CD14-positive monocyte (primary cell): ENCODE measurements around the gene RELL1. TPM values are rescaled to one million over a fixed set of nuclear protein-coding genes. Genes with fewer than 3 reads are reported as not detected.

ENCODE experiments used
- DNase-seq, 3 donors: peaks; one replicate each; pipeline ENCODE4 v3.0.0-alpha.2; 2011 to 2022
- H2AFZ ChIP-seq: 2 replicates; pipeline ENCODE4 v1.6.0; 2012; ENCODE audit warnings: mild to moderate bottlenecking, low read depth, low read length, inconsistent platforms; ENCODE audit not compliant: insufficient read depth, poor library complexity, severe bottlenecking
- H3K27ac ChIP-seq, 2 donors: 1 replicate in 1 of 2; 2 replicates in 1 of 2; pipeline ENCODE4 v1.5.1; 2012 to 2013; ENCODE audit warnings: low read length in 2 of 2, control low read depth in 1 of 2, inconsistent platforms in 1 of 2, low read depth in 1 of 2, mild to moderate bottlenecking in 1 of 2
- H3K27me3 ChIP-seq, 2 donors: one replicate each; pipeline versions ENCODE4 v1.6.0 to v1.6.1; 2011 to 2013; ENCODE audit warnings: low read length in 2 of 2; ENCODE audit not compliant: control insufficient read depth in 2 of 2, insufficient read depth in 2 of 2
- H3K36me3 ChIP-seq, 2 donors: replicated peaks in 1 of 2; 1 replicate in 1 of 2; 2 replicates in 1 of 2; pipeline versions ENCODE4 v1.5.1 to v1.6.1; 2012 to 2013; ENCODE audit warnings: low read length in 2 of 2, control low read depth in 1 of 2, inconsistent platforms in 1 of 2, mild to moderate bottlenecking in 1 of 2; ENCODE audit not compliant: insufficient read depth in 2 of 2, control insufficient read depth in 1 of 2
- H3K4me1 ChIP-seq, 2 donors: 1 replicate in 1 of 2; 2 replicates in 1 of 2; pipeline versions ENCODE4 v1.5.1 to v1.6.1; 2012 to 2013; ENCODE audit warnings: low read length in 2 of 2, control low read depth in 1 of 2, inconsistent platforms in 1 of 2, mild to moderate bottlenecking in 1 of 2, moderate library complexity in 1 of 2; ENCODE audit not compliant: insufficient read depth in 2 of 2, control insufficient read depth in 1 of 2
- H3K4me2 ChIP-seq: replicated peaks from 2 replicates; pipeline ENCODE3; 2012; ENCODE audit warnings: low read length, moderate library complexity, mild to moderate bottlenecking; ENCODE audit not compliant: poor library complexity, severe bottlenecking; ENCODE audit errors: extremely low read depth
- H3K4me3 ChIP-seq, 3 experiments: fragments of 200-600 bp in 1 of 3; sonication (generic) in 1 of 3; replicated peaks in 1 of 3; 1 replicate in 2 of 3; 2 replicates in 1 of 3; pipeline ENCODE4 v1.5.1; 2011 to 2013; ENCODE audit warnings: low read length in 3 of 3, mild to moderate bottlenecking in 3 of 3, control low read depth in 2 of 3, low read depth in 2 of 3, inconsistent platforms in 1 of 3, moderate library complexity in 1 of 3
- H3K79me2 ChIP-seq: 2 replicates; pipeline ENCODE4 v1.6.0; 2012; ENCODE audit warnings: mild to moderate bottlenecking, control low read depth, inconsistent platforms, low read length, moderate library complexity; ENCODE audit not compliant: insufficient read depth
- H3K9ac ChIP-seq: 2 replicates; pipeline ENCODE4 v1.6.0; 2017; ENCODE audit warnings: low read length, mild to moderate bottlenecking; ENCODE audit not compliant: insufficient read depth, poor library complexity, severe bottlenecking
- H3K9me3 ChIP-seq, 2 donors: replicated peaks in 1 of 2; 1 replicate in 1 of 2; 2 replicates in 1 of 2; pipeline versions ENCODE4 v1.5.1 to v1.6.1; 2012 to 2013; ENCODE audit warnings: low read length in 2 of 2, control low read depth in 1 of 2; ENCODE audit not compliant: control insufficient read depth in 1 of 2, insufficient read depth in 1 of 2
- H4K20me1 ChIP-seq: 2 replicates; pipeline ENCODE4 v1.6.0; 2012; ENCODE audit warnings: mild to moderate bottlenecking, low read length, control low read depth, moderate library complexity; ENCODE audit not compliant: insufficient read depth
- H3K27ac Mint-ChIP-seq, 7 donors: one replicate each; pipeline ENCODE4 v1.8.0; 2020; ENCODE audit warnings: mild to moderate bottlenecking in 7 of 7, mixed read lengths in 7 of 7, moderate library complexity in 6 of 7, inconsistent platforms in 2 of 7
- H3K27me3 Mint-ChIP-seq, 3 donors: one replicate each; pipeline ENCODE4 v1.8.0; 2021 to 2022; ENCODE audit warnings: low read depth in 3 of 3, mild to moderate bottlenecking in 3 of 3, mixed read lengths in 3 of 3, moderate library complexity in 3 of 3, inconsistent platforms in 1 of 3
- H3K36me3 Mint-ChIP-seq, 2 donors: one replicate each; pipeline ENCODE4 v1.8.0; 2020; ENCODE audit warnings: mixed read lengths in 2 of 2, inconsistent platforms in 1 of 2, mild to moderate bottlenecking in 1 of 2
- H3K4me1 Mint-ChIP-seq: one replicate; pipeline ENCODE4 v1.8.0; 2020; ENCODE audit warnings: mild to moderate bottlenecking, mixed read lengths
- H3K4me3 Mint-ChIP-seq, 2 donors: one replicate each; pipeline ENCODE4 v1.8.0; 2020; ENCODE audit warnings: mild to moderate bottlenecking in 2 of 2, mixed read lengths in 2 of 2, moderate library complexity in 1 of 2
- H3K9me3 Mint-ChIP-seq, 7 donors: one replicate each; pipeline ENCODE4 v1.8.0; 2020 to 2022; ENCODE audit warnings: mixed read lengths in 7 of 7, mild to moderate bottlenecking in 6 of 7, moderate library complexity in 6 of 7, inconsistent platforms in 2 of 7
- CTCF ChIP-seq: fragments of 200-600 bp; IDR thresholded peaks from one replicate; pipeline ENCODE4 v1.8.0; 2022; ENCODE audit warnings: antibody characterized with exemption, mild to moderate bottlenecking
- WGBS: methylation state at CpG from one replicate; pipeline ENCODE4 v1.1.5; 2013; ENCODE audit warnings: missing lambda C conversion rate; ENCODE audit not compliant: insufficient coverage; 5-methylcytosine and 5-hydroxymethylcytosine counted together
- intact Hi-C, 2 donors: fragments of 100-400 bp; cut with micrococcal nuclease; formaldehyde crosslinking; loops; one replicate each; pipeline versions ENCODE4 v1.15.0 to v1.15.1; 2023
- polyA plus RNA-seq, 3 donors: library from polyadenylated mRNA; depleted of rRNA in 1 of 3; unstranded in 2 of 3; stranded (reverse) in 1 of 3; fragments of 300-500 nt in 2 of 3; fragments of >200 nt in 1 of 3; fragmentation: Illumina TruSeq in 2 of 3; gene quantifications; 1 replicate in 2 of 3; 2 replicates in 1 of 3; pipeline ENCODE4 v1.2.3, GENCODE V29; 2012 to 2021

RELL1 gene
- polyA plus RNA-seq, 3 donors = 13.3 to 30.2 (median 16.2) TPM

- H3K27me3 ChIP-seq = no peaks in the 10 kb centered on the region
- no peak for TF ChIP-seq CTCF
- no peaks in the 10 kb centered on the region for H3K9me3 ChIP-seq
- H3K36me3 Mint-ChIP-seq = peaks cover 4 to 6% of the 10 kb centered on the region in 2 donors
- no peaks in the 10 kb centered on the region for H4K20me1 ChIP-seq
- H3K27ac ChIP-seq = no peak overlapping the region
- H3K36me3 ChIP-seq = no peaks in the 10 kb centered on the region
- peak overlapping the region in 1 of 7 donors; percentile 5 for H3K27ac Mint-ChIP-seq
- intact Hi-C loops = no loop called here
- peaks cover 0 to under 1% (median 0%) of the 10 kb centered on the region in 7 donors for H3K9me3 Mint-ChIP-seq
- H2AFZ ChIP-seq = no peak overlapping the region
- H3K4me3 ChIP-seq = no peak overlapping the region
- H3K4me1 Mint-ChIP-seq = peaks cover 26% of the 10 kb centered on the region
- no peak for DNase-seq
- no peak overlapping the region for H3K9ac ChIP-seq
- 100% methylated on average over 4 of the region's 4 CpGs for WGBS
- H3K79me2 ChIP-seq = no peaks in the 10 kb centered on the region
- H3K4me3 Mint-ChIP-seq = no peak overlapping the region
- no peak overlapping the region for H3K4me2 ChIP-seq
- H3K27me3 Mint-ChIP-seq = no peaks in the 10 kb centered on the region
- H3K4me1 ChIP-seq = peaks cover 14 to 16% of the 10 kb centered on the region in 2 donors
Measured at GRCh38 chr4:37597034-37597433, 89.1 kb downstream of the RELL1 start.

- intact Hi-C loops = no loop called here
- 100% methylated on average over 4 of the region's 12 CpGs for WGBS
Measured at GRCh38 chr4:37595875-37596680, 90.1 kb downstream of the RELL1 start.

More at GRCh38 chr4:37595875-37596680, 90.1 kb downstream of the RELL1 start:
- peaks cover 4 to 7% of the 10 kb centered on the region in 2 donors for H3K4me1 ChIP-seq
- Mint-ChIP-seq H3K36me3 (peaks cover 4 to 6% of the 10 kb centered on the region in 2 donors), H3K27me3 (no peaks in the 10 kb centered on the region), H3K4me3 (no peak overlapping the region), H3K27ac (no peak overlapping the region), H3K4me1 (peaks cover 17% of the 10 kb centered on the region), H3K9me3 (no peaks in the 10 kb centered on the region)
- no peak overlapping the region for H3K4me2 ChIP-seq
- no peaks in the 10 kb centered on the region for H4K20me1 ChIP-seq
- no peaks in the 10 kb centered on the region for H3K27me3 ChIP-seq
- H3K4me3 ChIP-seq = no peak overlapping the region
- TF ChIP-seq CTCF = no peak
- no peak overlapping the region for H3K9ac ChIP-seq
- H3K79me2 ChIP-seq = no peaks in the 10 kb centered on the region
- no peaks in the 10 kb centered on the region for H3K36me3 ChIP-seq
- no peak for DNase-seq
- no peak overlapping the region for H2AFZ ChIP-seq
- H3K9me3 ChIP-seq = no peaks in the 10 kb centered on the region
- no peak overlapping the region for H3K27ac ChIP-seq
